Osteoblast (primary cell): ENCODE results near the gene ARL6IP1. TPM values are rescaled to one million over a fixed set of nuclear protein-coding genes. Genes with fewer than 3 reads are reported as not detected.

Experiments
- DNase-seq: peaks from one replicate; pipeline ENCODE4 v3.0.0; 2011; ENCODE audit warnings: low spot score, mixed read lengths; ENCODE audit not compliant: insufficient read length; ENCODE audit errors: missing footprints
- H2AFZ ChIP-seq: 2 replicates; pipeline ENCODE4 v1.6.0; 2011; ENCODE audit warnings: mild to moderate bottlenecking, low read length
- H3K27ac ChIP-seq: 2 replicates; pipeline ENCODE4 v1.5.1; 2011; ENCODE audit warnings: mild to moderate bottlenecking, low read depth, low read length, moderate library complexity
- H3K27me3 ChIP-seq: 2 replicates; pipeline ENCODE4 v1.6.0; 2012; ENCODE audit warnings: mild to moderate bottlenecking, control low read depth, inconsistent platforms, low read length, moderate library complexity; ENCODE audit not compliant: insufficient read depth
- H3K36me3 ChIP-seq: 2 replicates; pipeline ENCODE4 v1.5.1; 2011; ENCODE audit warnings: mild to moderate bottlenecking, low read length, control low read depth, moderate library complexity; ENCODE audit not compliant: insufficient read depth
- H3K4me1 ChIP-seq: 2 replicates; pipeline ENCODE4 v1.5.1; 2011; ENCODE audit warnings: mild to moderate bottlenecking, low read length, control low read depth, moderate library complexity; ENCODE audit not compliant: insufficient read depth
- H3K4me2 ChIP-seq: 2 replicates; pipeline ENCODE4 v1.6.0; 2011; ENCODE audit warnings: mild to moderate bottlenecking, low read length; ENCODE audit not compliant: insufficient read depth
- H3K4me3 ChIP-seq: fragments of 200-600 bp; sonication (generic); 3 replicates; pipeline ENCODE4 v1.5.1; 2012; ENCODE audit warnings: mild to moderate bottlenecking, low read length, inconsistent platforms; ENCODE audit not compliant: insufficient read depth
- H3K79me2 ChIP-seq: 2 replicates; pipeline ENCODE4 v1.6.0; 2012; ENCODE audit warnings: mild to moderate bottlenecking, low read length, control low read depth, inconsistent platforms; ENCODE audit not compliant: insufficient read depth
- H3K9me3 ChIP-seq: 2 replicates; pipeline ENCODE4 v1.5.1; 2011; ENCODE audit warnings: low read depth, low read length, control low read depth
- H4K20me1 ChIP-seq: 2 replicates; pipeline ENCODE4 v1.6.0; 2012; ENCODE audit warnings: mild to moderate bottlenecking, low read length, control low read depth; ENCODE audit not compliant: insufficient read depth
- CTCF ChIP-seq: IDR thresholded peaks from 2 replicates; pipeline ENCODE4 v1.5.1; 2011; ENCODE audit warnings: mild to moderate bottlenecking, low read depth, low read length, moderate library complexity; ENCODE audit errors: extremely low read depth
- total RNA-seq: library from RNA; depleted of rRNA; stranded (reverse); fragments of >200 nt; gene quantifications from 2 replicates; pipeline ENCODE4 v1.2.3, GENCODE V29; 2012

ARL6IP1 gene
- total RNA-seq, 1 donor = 113 TPM

- Histone ChIP-seq H3K4me3 (no peak overlapping the region), H3K27ac (no peak overlapping the region), H2AFZ (no peak overlapping the region), H3K9me3 (no peaks in the 10 kb centered on the region), H3K4me1 (no peaks in the 10 kb centered on the region), H3K79me2 (peaks cover 5% of the 10 kb centered on the region), H3K4me2 (no peak overlapping the region), H4K20me1 (no peaks in the 10 kb centered on the region), H3K27me3 (no peaks in the 10 kb centered on the region), H3K36me3 (peaks cover 74% of the 10 kb centered on the region)
- no peak for DNase-seq
- TF ChIP-seq CTCF = no peak
These were observed 38.2 kb upstream of the ARL6IP1 start for GRCh38 chr16:18839555-18839954.

- no peak for DNase-seq
- H3K27ac ChIP-seq = no peak overlapping the region
- H3K4me1 ChIP-seq = no peaks in the 10 kb centered on the region
- no peak overlapping the region for H2AFZ ChIP-seq
- no peak for TF ChIP-seq CTCF
- H3K79me2 ChIP-seq = peaks cover 2% of the 10 kb centered on the region
- peaks cover 85% of the 10 kb centered on the region for H3K36me3 ChIP-seq
- H4K20me1 ChIP-seq = no peaks in the 10 kb centered on the region
- no peak overlapping the region for H3K4me3 ChIP-seq
- no peak overlapping the region for H3K4me2 ChIP-seq
- no peaks in the 10 kb centered on the region for H3K9me3 ChIP-seq
- H3K27me3 ChIP-seq = no peaks in the 10 kb centered on the region
These were observed 35.4 kb upstream of the ARL6IP1 start for GRCh38 chr16:18836702-18837101.

GRCh38 chr16:18834864-18835263, 33.5 kb upstream of the ARL6IP1 start:
- no peak for TF ChIP-seq CTCF
- no peak overlapping the region for H3K27ac ChIP-seq
- no peaks in the 10 kb centered on the region for H3K9me3 ChIP-seq
- DNase-seq = no peak
- no peak overlapping the region for H3K4me2 ChIP-seq
- no peaks in the 10 kb centered on the region for H4K20me1 ChIP-seq
- H3K79me2 ChIP-seq = no peaks in the 10 kb centered on the region
- H3K27me3 ChIP-seq = no peaks in the 10 kb centered on the region
- peaks cover 92% of the 10 kb centered on the region for H3K36me3 ChIP-seq
- H3K4me3 ChIP-seq = no peak overlapping the region
- H3K4me1 ChIP-seq = no peaks in the 10 kb centered on the region
- H2AFZ ChIP-seq = no peak overlapping the region

GRCh38 chr16:18833707-18834505, 32.6 kb upstream of the ARL6IP1 start:
- H4K20me1 ChIP-seq = no peaks in the 10 kb centered on the region
- H3K4me2 ChIP-seq = no peak overlapping the region
- TF ChIP-seq CTCF = no peak
- DNase-seq = no peak
- H2AFZ ChIP-seq = no peak overlapping the region
- H3K4me3 ChIP-seq = no peak overlapping the region
- peaks cover 92% of the 10 kb centered on the region for H3K36me3 ChIP-seq
- H3K4me1 ChIP-seq = no peaks in the 10 kb centered on the region
- no peak overlapping the region for H3K27ac ChIP-seq
- H3K79me2 ChIP-seq = no peaks in the 10 kb centered on the region
- no peaks in the 10 kb centered on the region for H3K9me3 ChIP-seq
- H3K27me3 ChIP-seq = no peaks in the 10 kb centered on the region
